Raji (cell line): ENCODE measurements around the gene BNC1.

Experiments
- POLR2A ChIP-seq: IDR thresholded peaks from 2 replicates; pipeline ENCODE4 v1.6.1; 2011; ENCODE audit warnings: low read depth, low read length, control low read depth; ENCODE audit not compliant: insufficient read depth

BNC1 gene

DNA sequence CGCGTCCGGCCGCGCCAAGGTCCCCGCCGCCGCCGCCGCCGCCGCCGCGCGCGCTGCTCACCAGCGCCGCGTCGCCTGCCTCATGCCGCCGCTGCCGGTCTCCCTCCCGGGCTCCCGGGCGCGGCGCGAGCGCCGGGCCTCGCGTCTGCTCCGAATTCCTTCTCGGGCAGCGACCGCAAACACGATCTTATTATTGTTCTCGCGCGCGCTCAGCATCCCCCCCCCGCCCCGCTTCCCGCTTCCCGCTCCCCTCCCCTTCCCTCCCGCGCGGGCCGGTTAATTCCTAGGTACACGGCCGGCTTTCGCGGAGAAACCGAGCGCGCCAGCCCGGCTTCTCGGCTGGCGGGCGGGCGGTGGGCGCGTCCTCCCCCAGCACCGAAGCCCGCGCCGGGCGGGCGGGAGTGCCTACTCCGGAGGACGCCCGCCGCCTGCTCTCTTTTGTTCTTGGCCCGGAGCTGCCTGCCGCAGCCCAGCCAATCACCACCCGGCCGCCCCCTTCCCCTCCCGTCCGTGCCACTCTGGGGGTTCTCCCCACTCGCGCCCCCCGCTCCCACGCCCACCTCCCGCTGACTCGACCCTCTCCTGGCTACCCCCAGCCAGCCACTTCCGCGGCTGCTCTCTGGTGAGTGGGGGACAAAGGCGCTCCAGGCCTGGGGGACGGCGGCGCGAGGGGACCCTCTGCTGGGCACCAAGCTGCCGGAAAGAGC is 76.7 kb downstream of the BNC1 start, which contains the start of gene HDGFL3:
TSS of gene HDGFL3 (minus strand) at position 164 of the 707 bp plus-strand sequence. CDS start 409 bp downstream, outside the sequence.
- no peak for TF ChIP-seq POLR2A

DNA sequence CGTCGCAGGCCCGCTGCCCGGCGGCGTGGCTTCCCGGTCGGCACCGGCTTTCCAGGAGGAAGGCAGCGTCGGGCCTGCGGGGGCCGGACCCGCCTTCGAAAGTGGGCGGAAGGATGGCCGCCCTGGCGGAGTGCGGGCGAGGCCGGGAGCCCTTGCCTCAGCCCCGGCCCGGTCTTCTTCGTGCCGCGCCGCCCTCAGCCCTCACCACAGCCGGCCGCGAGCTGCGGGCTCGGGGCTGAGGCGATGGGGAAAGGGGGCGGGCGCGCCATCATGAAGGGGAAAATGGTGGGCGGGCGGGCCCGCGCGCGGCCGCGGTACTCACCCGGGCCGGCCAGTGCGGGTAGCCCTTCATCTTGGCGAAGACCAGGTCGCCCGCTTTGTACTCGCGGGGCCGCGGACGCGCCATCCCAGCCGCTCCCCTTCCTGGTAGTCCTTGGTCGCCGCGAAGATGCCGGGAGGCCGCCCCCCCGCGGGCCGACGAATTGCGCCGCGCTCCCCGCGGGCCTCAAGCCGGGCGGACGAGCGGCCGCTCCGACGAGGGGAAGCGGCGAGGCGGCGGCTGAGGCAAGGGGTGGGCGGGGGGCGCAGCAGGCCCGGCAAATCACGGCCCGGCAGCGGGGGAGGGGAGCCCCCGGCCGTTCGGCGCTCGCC is 77.3 kb downstream of the BNC1 start:
- TF ChIP-seq POLR2A, result no peak

DNA sequence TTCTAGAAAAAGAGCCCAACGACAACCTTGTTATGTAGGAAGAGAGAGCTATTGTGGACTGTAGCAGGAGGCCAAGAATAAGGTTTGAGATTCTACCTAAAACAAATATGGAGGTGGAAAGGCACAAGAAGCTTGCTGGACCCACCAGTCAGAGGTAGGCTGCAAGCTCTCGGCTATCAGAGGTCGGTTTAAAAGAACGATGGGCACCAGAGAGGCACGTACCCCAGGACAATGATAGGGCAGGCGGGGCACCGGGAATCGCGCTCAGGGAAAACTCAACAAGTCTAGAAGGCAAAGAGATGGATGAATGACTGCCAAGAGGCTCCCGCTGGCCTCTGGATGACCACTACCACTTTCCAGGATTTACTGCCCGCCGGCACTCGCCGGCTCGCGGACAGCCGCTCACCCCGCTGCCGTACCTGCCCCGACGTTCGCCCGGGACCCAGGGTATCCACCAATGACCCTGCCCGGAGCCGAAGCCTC is 77.9 kb downstream of the BNC1 start:
- no peak for TF ChIP-seq POLR2A
